Heart right ventricle (tissue), 16 donors: ENCODE results near the gene OST4. TPM values are rescaled to one million over a fixed set of nuclear protein-coding genes. Genes with fewer than 3 reads are reported as not detected.

ENCODE experiments used
- ATAC-seq, 8 donors: fragments of 200-7000 bp; cut with Tn5 transposase; one replicate each; pipeline ENCODE4 v1.9.1; 2020; ENCODE audit warnings: mild to moderate bottlenecking in 8 of 8, moderate library complexity in 8 of 8, moderate number of reproducible peaks in 1 of 8
- DNase-seq, 2 donors: peaks; one replicate each; pipeline ENCODE4 v3.0.0-alpha.2; 2020
- H3K27ac ChIP-seq, 10 donors: fragments of 200-600 bp; sonication (generic) in 2 of 10; one replicate each; pipeline versions ENCODE4 v1.5.0 to v1.8.0; 2020 to 2022; ENCODE audit warnings: mild to moderate bottlenecking in 3 of 10
- H3K27me3 ChIP-seq, 7 donors: fragments of 200-600 bp; one replicate each; pipeline ENCODE4 v1.8.0; 2021 to 2022; ENCODE audit warnings: mild to moderate bottlenecking in 2 of 7
- H3K36me3 ChIP-seq, 9 donors: fragments of 200-600 bp; sonication (generic) in 1 of 9; one replicate each; pipeline versions ENCODE4 v1.5.0 to v1.8.0; 2020 to 2022; ENCODE audit warnings: mild to moderate bottlenecking in 2 of 9
- H3K4me1 ChIP-seq, 9 donors: fragments of 200-600 bp; sonication (generic) in 1 of 9; one replicate each; pipeline versions ENCODE4 v1.5.0 to v1.8.0; 2020 to 2022; ENCODE audit warnings: mild to moderate bottlenecking in 4 of 9
- H3K4me3 ChIP-seq, 10 donors: fragments of 200-600 bp; sonication (generic) in 2 of 10; one replicate each; pipeline versions ENCODE4 v1.5.0 to v1.8.0; 2020 to 2022; ENCODE audit warnings: mild to moderate bottlenecking in 7 of 10, moderate library complexity in 2 of 10
- H3K9me3 ChIP-seq, 11 donors: fragments of 200-600 bp in 10 of 11; sonication (generic) in 2 of 11; one replicate each; pipeline versions ENCODE4 v1.5.0 to v1.8.0; 2013 to 2022; ENCODE audit warnings: mild to moderate bottlenecking in 2 of 11, control low read depth in 1 of 11, moderate library complexity in 1 of 11
- WGBS, 2 donors: extraction: QIAGEN DNeasy Blood & Tissue Kit; methylation state at CpG; one replicate each; pipeline ENCODE4 v1.1.7; 2013; ENCODE audit warnings: inconsistent platforms in 1 of 2; 5-methylcytosine and 5-hydroxymethylcytosine counted together
- intact Hi-C, 10 donors: fragments of 100-400 bp; cut with DNase I; formaldehyde crosslinking; loops; one replicate each; pipeline versions ENCODE4 v1.11.1 to v1.14.2; 2022
- polyA plus RNA-seq, 2 donors: library from polyadenylated mRNA; stranded (reverse); fragments of 200-250 nt; gene quantifications; one replicate each; pipeline ENCODE4 v1.2.3, GENCODE V29; 2013
- total RNA-seq, 10 donors: library from RNA; stranded (reverse); fragmentation: NEBNext Ultra II Directional in 3 of 10; extraction: Animal tissue kit (Norgen Biotek cat#: 25700) in 3 of 10; gene quantifications; one replicate each; pipeline versions ENCODE4 v1.2.1 to v1.2.4, GENCODE V29; 2021 to 2023
- TF ChIP-seq, protein P1 (sequence below), 9 donors: fragments of 200-600 bp; sonication (generic) in 2 of 9; IDR thresholded peaks; one replicate each; pipeline versions ENCODE4 v1.5.0 to v1.8.0; 2021 to 2022; ENCODE audit warnings: antibody characterized with exemption in 9 of 9, mild to moderate bottlenecking in 5 of 9, moderate library complexity in 1 of 9
- donor health status: Arrhythmogenic right ventricular cardiomyopathy.
- donor health status: ischemic (EF 13 %, LVEDD 7.1; RV severe dilation, severe dysfunction).
- donor health status: healthy with polysubstance abuse.
- donor health status: DM: no; HTN: yes; CAD: no.
- donor health status: DM: no; HTN: no; CAD: no.
- donor health status: ischemic (EF 25% LVEDD 6.9; RV normal size, moderate dysfunction).
- donor health status: ischemic (EF 25% LVEDD 5.7; RV mildly dilated, moderate dysfunction).
- donor health status: healthy.
- donor health status: DM: yes; HTN: yes; CAD: no.
- donor health status: Ischemic cardiomyopathy.
- donor health status: ischemic (EF 35%, LVEDD 5.7; RV mildly dilated, moderate dysfunction).
- donor health status: nonischemic (EF 11% LVEDD 7.7; RV severe dilation, severe dysfunction).
- donor health status: DM: yes; HTN: yes; CAD: no.
- donor health status: PGD.
- donor health status: ischemic (EF 29% LVEDD 5.4; RV normal size, mild dysfunction).
- donor health status: nonischemic (EF 23%, LVEDD 6.1; RV moderate dilation, normal function).

OST4 gene
- total and polyA plus RNA-seq, 12 donors = 336 to 457 (median 388) TPM

DNA sequence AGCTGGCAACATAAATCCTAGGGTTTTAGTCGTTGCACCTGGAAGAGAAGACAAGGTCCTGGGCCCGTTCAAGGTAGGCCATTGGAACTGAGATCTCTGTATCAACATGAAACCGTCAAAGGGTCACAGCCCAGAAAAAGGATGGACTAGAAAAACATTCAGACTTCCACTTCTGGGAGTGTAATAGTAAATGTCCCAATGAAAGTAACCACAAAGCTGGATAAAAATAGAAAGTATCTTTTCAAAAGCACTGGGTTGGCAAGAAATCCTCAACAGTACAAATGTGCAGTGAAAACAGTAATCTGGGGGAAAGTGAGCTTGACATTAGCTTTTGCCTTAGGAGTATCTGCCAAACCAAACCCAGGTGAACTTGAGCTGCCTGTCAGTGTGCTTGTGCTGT, 34.5 kb upstream of the OST4 start:
- Histone ChIP-seq H3K36me3 (no peaks in the 10 kb centered on the region), H3K9me3 (no peaks in the 10 kb centered on the region), H3K4me1 (no peaks in the 10 kb centered on the region), H3K27ac (no peak overlapping the region), H3K4me3 (no peak overlapping the region), H3K27me3 (peaks cover 0 to 25% (median 7%) of the 10 kb centered on the region in 7 donors)
- ATAC-seq (no peak), DNase-seq (no peak)
- TF ChIP-seq, protein P1, sequence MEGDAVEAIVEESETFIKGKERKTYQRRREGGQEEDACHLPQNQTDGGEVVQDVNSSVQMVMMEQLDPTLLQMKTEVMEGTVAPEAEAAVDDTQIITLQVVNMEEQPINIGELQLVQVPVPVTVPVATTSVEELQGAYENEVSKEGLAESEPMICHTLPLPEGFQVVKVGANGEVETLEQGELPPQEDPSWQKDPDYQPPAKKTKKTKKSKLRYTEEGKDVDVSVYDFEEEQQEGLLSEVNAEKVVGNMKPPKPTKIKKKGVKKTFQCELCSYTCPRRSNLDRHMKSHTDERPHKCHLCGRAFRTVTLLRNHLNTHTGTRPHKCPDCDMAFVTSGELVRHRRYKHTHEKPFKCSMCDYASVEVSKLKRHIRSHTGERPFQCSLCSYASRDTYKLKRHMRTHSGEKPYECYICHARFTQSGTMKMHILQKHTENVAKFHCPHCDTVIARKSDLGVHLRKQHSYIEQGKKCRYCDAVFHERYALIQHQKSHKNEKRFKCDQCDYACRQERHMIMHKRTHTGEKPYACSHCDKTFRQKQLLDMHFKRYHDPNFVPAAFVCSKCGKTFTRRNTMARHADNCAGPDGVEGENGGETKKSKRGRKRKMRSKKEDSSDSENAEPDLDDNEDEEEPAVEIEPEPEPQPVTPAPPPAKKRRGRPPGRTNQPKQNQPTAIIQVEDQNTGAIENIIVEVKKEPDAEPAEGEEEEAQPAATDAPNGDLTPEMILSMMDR (IDR thresholded peaks at IDR 0.05) = no peak
- WGBS, 2 donors = 73 to 76% methylated on average over 3 of the region's 3 CpGs
- intact Hi-C loops = loop anchor here in 1 of 10 donors (5.0 to 10.0 kb wide), 2 partner anchors 46 to 189 kb away; no protein-coding TSS in a partner anchor

DNA sequence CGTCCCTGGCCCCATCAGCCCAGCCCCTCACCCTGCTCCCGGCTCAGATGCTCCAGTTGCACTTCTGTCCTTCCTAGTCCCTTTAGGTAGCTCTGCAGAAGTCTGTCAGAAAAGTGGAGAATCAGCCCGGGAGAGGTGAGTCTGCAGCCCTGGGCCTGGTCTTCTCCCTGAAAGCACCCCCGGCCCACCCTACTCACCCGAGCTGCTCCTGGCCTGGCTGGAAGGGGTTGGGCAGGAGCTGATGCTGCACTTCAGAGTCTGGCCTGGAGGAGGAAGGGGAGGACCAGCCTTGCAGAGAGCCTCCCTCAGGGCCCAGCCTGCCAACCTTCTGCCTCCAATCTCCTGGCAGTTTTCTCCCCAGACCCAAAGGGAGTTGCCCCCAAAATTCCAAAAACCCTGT, 30.9 kb upstream of the OST4 start:
- WGBS, 2 donors = 71 to 79% methylated on average over 5 of the region's 5 CpGs
- no peaks in the 10 kb centered on the region for H3K9me3 ChIP-seq
- TF ChIP-seq, protein P1 (IDR thresholded peaks at IDR 0.05) = no peak
- H3K27ac ChIP-seq = no peak overlapping the region
- peaks cover 0 to 5% (median 0%) of the 10 kb centered on the region in 9 donors for H3K36me3 ChIP-seq
- no peak overlapping the region for H3K4me3 ChIP-seq
- DNase-seq = no peak
- H3K27me3 ChIP-seq = peaks cover 0 to 20% (median 2%) of the 10 kb centered on the region in 7 donors
- ATAC-seq = no peak
- no peaks in the 10 kb centered on the region for H3K4me1 ChIP-seq
- intact Hi-C loops = loop anchor here in 1 of 10 donors (10.0 kb wide), 1 partner anchor 192 kb away; no protein-coding TSS in a partner anchor

DNA sequence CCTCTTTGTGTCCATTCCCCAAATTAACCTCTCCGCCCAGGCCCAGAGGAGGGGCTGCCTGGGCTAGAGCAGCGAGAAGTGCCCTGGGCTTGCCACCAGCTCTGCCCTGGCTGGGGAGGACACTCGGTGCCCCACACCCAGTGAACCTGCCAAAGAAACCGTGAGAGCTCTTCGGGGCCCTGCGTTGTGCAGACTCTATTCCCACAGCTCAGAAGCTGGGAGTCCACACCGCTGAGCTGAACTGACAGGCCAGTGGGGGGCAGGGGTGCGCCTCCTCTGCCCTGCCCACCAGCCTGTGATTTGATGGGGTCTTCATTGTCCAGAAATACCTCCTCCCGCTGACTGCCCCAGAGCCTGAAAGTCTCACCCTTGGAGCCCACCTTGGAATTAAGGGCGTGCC, 28.6 kb upstream of the OST4 start:
- 89% methylated on average over 10 of the region's 10 CpGs for WGBS, 2 donors
- H3K27me3 ChIP-seq = peaks cover 0 to 10% (median 0%) of the 10 kb centered on the region in 7 donors
- H3K4me1 ChIP-seq = peaks cover 0 to 14% (median 12%) of the 10 kb centered on the region in 9 donors
- H3K9me3 ChIP-seq = no peaks in the 10 kb centered on the region
- H3K4me3 ChIP-seq = no peak overlapping the region
- TF ChIP-seq, protein P1 (IDR thresholded peaks at IDR 0.05) = no peak
- peaks cover 0 to 5% (median 0%) of the 10 kb centered on the region in 9 donors for H3K36me3 ChIP-seq
- no peak for DNase-seq
- no peak for ATAC-seq
- no peak overlapping the region for H3K27ac ChIP-seq
- intact Hi-C loops = loop anchor here in 1 of 10 donors (10.0 kb wide), 1 partner anchor 195 kb away; no protein-coding TSS in a partner anchor

DNA sequence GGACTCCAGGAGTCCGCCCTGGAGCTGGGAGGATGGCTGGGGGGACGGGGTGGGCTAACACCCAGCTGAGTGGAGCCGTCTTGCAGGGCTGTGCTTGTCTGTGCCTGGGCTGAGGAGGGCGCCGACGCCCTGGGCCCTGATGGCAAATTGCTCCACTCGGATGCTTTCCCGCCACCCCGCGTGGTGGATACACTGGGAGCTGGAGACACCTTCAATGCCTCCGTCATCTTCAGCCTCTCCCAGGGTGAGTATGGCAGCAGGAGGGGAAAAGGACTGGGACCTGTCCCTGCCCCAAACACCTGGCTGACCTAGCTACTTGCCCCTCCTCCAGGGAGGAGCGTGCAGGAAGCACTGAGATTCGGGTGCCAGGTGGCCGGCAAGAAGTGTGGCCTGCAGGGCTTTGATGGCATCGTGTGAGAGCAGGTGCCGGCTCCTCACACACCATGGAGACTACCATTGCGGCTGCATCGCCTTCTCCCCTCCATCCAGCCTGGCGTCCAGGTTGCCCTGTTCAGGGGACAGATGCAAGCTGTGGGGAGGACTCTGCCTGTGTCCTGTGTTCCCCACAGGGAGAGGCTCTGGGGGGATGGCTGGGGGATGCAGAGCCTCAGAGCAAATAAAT, 28.0 kb upstream of the OST4 start:
- H3K27ac ChIP-seq = no peak overlapping the region
- DNase-seq (no peak), ATAC-seq (no peak)
- H3K36me3 ChIP-seq = peaks cover 0 to 5% (median 0%) of the 10 kb centered on the region in 9 donors
- intact Hi-C loops = loop anchor here (2.0 to 10.0 kb wide), 10 partner anchors 33 to 205 kb away; partner anchors contain the start of genes TRIM54 (in 3 of the 10), UCN (in 2 of the 10) and PREB (in 1 of the 10)
- no peaks in the 10 kb centered on the region for H3K9me3 ChIP-seq
- 92 to 96% methylated on average over 19 of the region's 19 CpGs for WGBS, 2 donors
- H3K27me3 ChIP-seq = peaks cover 0 to 7% (median 0%) of the 10 kb centered on the region in 7 donors
- TF ChIP-seq, protein P1 (IDR thresholded peaks at IDR 0.05) = no peak
- no peak overlapping the region for H3K4me3 ChIP-seq
- peaks cover 0 to 14% (median 12%) of the 10 kb centered on the region in 9 donors for H3K4me1 ChIP-seq
